Daoy (cell line): ENCODE measurements around the gene PSD4. TPM values are rescaled to one million over a fixed set of nuclear protein-coding genes. Genes with fewer than 3 reads are reported as not detected.

Experiments
- DNase-seq: peaks from one replicate; pipeline ENCODE4 v3.0.0-alpha.2; 2015; ENCODE audit warnings: low read depth
- total RNA-seq: library from RNA; depleted of rRNA; stranded (reverse); fragments of >200 nt; shearing (Covaris generic); gene quantifications from 2 replicates; pipeline ENCODE4 v1.2.3, GENCODE V29; 2014; rRNA removed

PSD4 gene
- total RNA-seq, 1 experiment from 2014 or later: 7.5 TPM

GRCh38 chr2:113238871-113239839, 65.4 kb downstream of the PSD4 start:
- no peak for DNase-seq

DNA sequence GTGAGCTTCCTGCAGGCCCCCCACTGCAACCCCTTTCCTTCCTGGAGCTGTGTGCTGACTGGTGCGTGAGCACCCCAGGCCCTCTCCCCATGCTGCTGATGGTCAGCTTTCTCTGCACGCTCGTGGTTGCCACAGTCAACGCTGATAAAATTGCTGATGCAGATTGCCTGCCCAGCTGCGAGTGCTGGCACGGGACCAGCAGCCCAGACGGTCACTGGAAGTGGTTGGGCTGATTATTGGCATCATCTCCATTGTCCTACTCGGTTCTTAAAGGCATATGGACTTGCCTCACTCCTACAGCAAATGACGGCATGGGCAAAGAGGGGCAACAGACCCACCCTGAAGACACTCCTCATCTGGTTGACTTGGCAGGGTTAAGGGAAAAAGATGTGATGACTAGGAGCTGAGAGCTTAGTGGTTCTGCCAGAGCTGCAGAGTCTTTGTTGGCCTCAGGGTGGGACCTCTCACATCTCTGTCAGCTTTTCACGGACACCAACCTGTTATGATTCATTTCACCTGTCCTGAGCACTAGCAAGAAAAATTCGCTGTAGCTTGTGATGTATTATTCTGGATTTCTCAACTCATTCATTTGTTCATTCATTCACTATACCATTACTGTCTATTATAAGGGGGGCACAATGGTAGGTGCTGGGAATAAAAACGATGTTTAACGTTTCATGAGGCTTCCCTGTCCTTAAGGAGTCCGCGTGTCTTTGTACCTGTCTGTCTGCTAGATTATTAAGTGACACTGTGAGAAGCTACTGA, 66.6 kb downstream of the PSD4 start:
- DNase-seq: peak; percentile 81

DNA sequence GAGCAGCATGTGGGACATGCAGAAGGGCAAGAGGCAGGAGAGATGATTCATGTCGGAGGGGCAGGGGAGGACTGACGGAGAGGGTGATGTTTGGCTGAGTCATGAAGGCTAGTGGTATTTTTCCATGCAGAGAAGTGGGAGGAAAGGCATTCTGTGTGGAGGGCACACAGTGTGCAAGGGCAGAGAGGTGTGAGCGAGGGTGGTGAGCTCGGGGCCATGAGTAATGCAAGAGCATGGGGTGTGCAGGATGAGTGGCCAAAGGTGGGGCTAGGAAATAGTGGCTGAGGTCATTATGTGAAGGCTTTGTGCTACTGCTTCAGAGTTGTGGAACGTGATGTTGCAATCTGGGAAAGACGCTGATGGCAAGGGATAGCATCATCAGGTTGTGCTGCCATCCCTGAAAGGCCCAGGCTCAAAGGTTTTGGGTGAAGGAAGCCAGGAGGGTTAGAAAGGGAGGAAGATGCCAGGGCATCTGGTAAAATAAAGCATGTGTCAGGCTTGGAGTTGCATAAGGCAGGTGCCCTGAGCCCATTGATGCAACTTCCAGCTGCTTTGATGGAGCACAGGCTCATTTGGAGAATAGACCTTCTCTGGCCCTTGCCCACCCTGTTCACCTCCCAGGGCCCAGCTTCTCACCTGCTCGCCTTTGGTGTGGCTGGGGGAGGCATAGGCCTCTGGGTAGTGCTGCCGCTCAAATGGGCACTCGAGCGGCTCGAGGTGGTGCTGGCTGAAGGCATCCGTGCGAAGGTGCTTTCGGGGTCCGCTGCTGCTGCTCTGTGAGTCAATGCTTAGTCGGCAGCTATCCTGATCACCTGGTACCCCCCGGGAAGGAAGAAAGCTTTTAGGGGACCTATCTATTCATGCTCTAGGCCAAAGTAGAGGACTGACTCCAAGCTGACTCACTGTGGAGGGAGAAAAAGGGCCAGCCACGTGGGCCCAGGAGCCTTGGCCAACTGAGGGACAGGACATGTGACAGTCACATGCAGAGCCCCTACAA, 67.4 kb downstream of the PSD4 start:
- DNase-seq: peak; percentile 99

- DNase-seq: no peak
Observed at GRCh38 chr2:113242327-113242726, 68.6 kb downstream of the PSD4 start.

- no peak for DNase-seq
Observed at GRCh38 chr2:113245276-113245711, 71.5 kb downstream of the PSD4 start.

DNA sequence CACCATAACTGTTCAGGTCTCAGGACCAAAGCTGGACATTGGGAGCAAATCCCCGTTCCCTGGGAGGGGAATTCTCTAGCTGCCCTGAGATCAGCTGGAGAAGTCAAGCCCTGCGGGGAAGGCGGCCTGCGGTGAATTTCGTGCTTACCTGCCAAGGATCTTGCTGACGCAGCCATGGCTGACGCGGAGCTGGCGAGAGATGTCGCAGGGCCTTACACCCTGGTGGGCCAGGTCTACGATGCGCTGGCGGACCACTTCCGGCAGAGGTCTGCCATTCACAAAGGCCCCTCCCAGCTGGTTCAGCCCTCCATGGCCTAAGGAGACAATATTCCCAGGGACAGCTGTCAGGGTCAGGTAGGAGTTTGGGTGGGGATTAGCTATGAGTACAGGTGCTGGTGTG, 72.8 kb downstream of the PSD4 start:
- DNase-seq: no peak

DNA sequence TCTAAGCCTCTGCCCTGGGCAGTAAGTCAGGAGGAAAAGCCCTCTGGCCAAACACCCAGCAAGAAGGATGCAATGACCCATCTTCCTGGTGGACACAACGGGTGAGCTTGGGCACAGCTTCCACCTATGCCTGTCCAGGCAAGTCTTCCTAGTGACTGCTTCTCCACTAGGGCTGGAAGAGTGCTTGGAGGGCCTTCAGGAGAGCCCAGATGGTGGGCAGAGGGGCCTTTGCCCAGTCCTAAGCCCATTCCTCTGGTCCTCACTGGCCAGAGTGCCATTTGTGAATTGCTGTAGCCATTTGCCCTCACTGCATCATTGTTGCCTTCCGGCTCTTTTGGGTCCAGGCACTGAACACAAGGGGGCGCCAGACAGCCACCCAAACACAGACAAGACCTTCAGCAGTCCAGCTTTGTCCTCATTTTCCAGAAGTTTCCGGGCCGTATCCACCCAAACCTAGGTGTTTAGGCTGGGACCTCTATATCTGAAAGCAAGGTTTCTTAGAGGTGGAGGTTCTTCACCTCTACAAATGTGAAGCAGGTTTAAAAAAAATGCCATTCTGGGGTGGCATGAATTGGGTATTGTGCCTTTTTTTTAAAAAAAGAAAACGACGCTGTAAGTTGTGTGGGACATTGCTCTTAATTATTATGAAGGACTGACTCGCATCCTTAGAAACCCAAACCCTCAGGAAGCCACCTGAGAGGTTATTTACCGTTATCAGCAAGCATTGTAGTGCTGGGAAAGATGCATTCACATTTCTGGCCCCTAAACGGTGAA, 75.4 kb downstream of the PSD4 start:
- peak; percentile 82 for DNase-seq

DNA sequence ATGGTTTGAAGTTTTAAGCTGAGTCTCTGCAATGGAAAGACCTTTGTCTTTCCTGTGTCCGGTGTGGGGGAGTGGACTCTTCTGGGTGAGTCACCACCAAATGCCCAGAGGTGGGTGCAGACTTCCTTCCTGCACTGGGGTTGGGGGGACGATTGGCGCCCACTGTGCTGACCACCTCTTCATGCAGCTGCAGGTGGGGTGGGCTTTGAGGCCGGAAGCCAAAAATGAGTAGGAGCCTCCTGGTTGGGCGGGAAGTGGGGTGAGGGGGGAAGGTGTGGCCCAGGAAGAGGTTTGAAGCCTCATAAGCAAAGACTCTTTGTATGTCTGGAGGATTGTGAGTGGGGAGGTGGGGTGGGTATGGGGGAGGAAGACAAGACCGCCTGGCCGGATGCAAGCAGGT, 77.3 kb downstream of the PSD4 start:
- DNase-seq: peak; percentile 12

DNA sequence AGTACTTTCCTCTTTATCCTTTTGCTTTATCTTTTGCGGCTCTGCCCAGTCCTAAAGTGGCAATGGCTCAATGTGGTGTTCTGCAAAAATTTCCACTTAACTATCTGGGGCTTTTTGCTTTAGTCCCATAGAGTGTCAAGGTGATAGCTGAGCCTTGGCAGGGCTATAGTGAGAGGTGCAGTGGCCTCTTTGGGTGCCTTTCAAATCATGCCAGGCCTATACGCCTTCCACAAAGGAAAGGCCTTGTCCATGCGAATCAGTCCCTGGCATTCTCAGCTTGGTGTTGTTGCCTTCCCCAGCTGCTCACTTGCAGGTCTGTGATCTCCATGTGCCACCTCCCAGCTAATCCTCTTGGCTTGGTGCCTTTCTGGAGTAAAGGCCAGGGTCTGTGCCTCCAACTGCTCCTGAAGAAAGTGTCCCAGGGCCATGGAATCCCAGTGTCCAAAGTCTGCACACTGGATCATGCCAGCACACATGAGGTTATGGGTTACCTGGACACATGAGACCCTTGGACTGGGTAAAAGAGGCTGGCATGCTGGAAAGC, 78.3 kb downstream of the PSD4 start:
- DNase-seq: no peak

- DNase-seq: no peak
Observed at GRCh38 chr2:113253453-113253852, 79.7 kb downstream of the PSD4 start.

GRCh38 chr2:113255140-113256070, 81.6 kb downstream of the PSD4 start:
- no peak for DNase-seq

GRCh38 chr2:113257516-113258264, 83.9 kb downstream of the PSD4 start:
- DNase-seq: no peak

GRCh38 chr2:113258471-113259147, 84.8 kb downstream of the PSD4 start:
- DNase-seq: no peak

Other genes starting within 250 kb of the PSD4 start
- gene IL36G, start 196.0 kb upstream of the PSD4 start, total RNA-seq: 0.80 TPM in 1 of 2 replicates, not detected in the other
- not detected in 2 replicates for gene IL36A, start 168.5 kb upstream of the PSD4 start, total RNA-seq
- not detected in 2 replicates for gene IL36B, start 121.1 kb upstream of the PSD4 start, total RNA-seq
- gene IL36RN, start 114.8 kb upstream of the PSD4 start, total RNA-seq: not detected in 2 replicates
- gene IL1F10, start 106.0 kb upstream of the PSD4 start, total RNA-seq: not detected in 2 replicates
- gene IL1RN, start 46.4 kb upstream of the PSD4 start, total RNA-seq: not detected in 2 replicates
- 0.17 and 0.57 TPM in 2 replicates for gene PAX8, start 105.0 kb downstream of the PSD4 start, total RNA-seq